Esophagus squamous epithelium (tissue), 5 donors: Measurements from ENCODE around the gene ARFIP1. TPM values are rescaled to one million over a fixed set of nuclear protein-coding genes. Genes with fewer than 3 reads are reported as not detected.
"Not testable (repeated sequence)": the region's sequence is repeated elsewhere in the genome, so short reads cannot be mapped to it uniquely, and the experiment has no call there.

Experiments used
- DNase-seq: peaks from one replicate; lab custom pipeline; 2025; lab: John Stamatoyannopoulos, UW
- H3K27ac ChIP-seq, 4 donors: fragments of 200-600 bp; sonication (generic); one replicate each; pipeline ENCODE4 v1.5.1; 2016 to 2019; ENCODE audit warnings: mild to moderate bottlenecking in 1 of 4
- H3K27me3 ChIP-seq, 4 donors: fragments of 200-600 bp; sonication (generic); 1 replicate in 3 of 4; 2 replicates in 1 of 4; pipeline versions ENCODE4 v1.5.1 to v1.6.0; 2017 to 2021; ENCODE audit warnings: antibody characterized with exemption in 1 of 4
- H3K36me3 ChIP-seq, 3 donors: fragments of 200-600 bp; sonication (generic); one replicate each; pipeline ENCODE4 v1.5.1; 2016 to 2019
- H3K4me1 ChIP-seq, 3 donors: fragments of 200-600 bp; sonication (generic); one replicate each; pipeline ENCODE4 v1.5.1; 2017 to 2019
- H3K4me3 ChIP-seq, 4 donors: fragments of 200-600 bp; sonication (generic); 1 replicate in 3 of 4; 2 replicates in 1 of 4; pipeline ENCODE4 v1.5.1; 2016 to 2019; ENCODE audit warnings: mild to moderate bottlenecking in 2 of 4, moderate library complexity in 1 of 4
- H3K9me3 ChIP-seq, 3 donors: fragments of 200-600 bp; sonication (generic); one replicate each; pipeline ENCODE4 v1.5.1; 2016 to 2019
- CTCF ChIP-seq, 6 experiments: fragments of 450-650 bp in 4 of 6; fragments of 200-600 bp in 2 of 6; sonication (generic) in 2 of 6; IDR thresholded peaks; one replicate each; pipeline ENCODE4 v1.5.1; 2016 to 2019; ENCODE audit warnings: antibody characterized with exemption in 6 of 6, mild to moderate bottlenecking in 4 of 6, moderate library complexity in 4 of 6
- POLR2A ChIP-seq, 4 donors: fragments of 450-650 bp; IDR thresholded peaks; one replicate each; pipeline ENCODE4 v1.6.1; 2017; ENCODE audit warnings: antibody characterized with exemption in 4 of 4, mild to moderate bottlenecking in 4 of 4, moderate library complexity in 3 of 4
- WGBS, 2 donors: methylation state at CpG; one replicate each; pipeline ENCODE4 v1.1.5; 2018; 5-methylcytosine and 5-hydroxymethylcytosine counted together
- intact Hi-C: fragments of 100-400 bp; cut with DNase I; formaldehyde crosslinking; loops from one replicate; pipeline ENCODE4 v1.15.0; 2022
- total RNA-seq, 4 donors: library from RNA; depleted of rRNA; stranded (reverse); fragments of >200 nt; gene quantifications; one replicate each; pipeline ENCODE4 v1.1.0, GENCODE V29; 2016
- donor health status: DM: yes; HTN: yes; CAD: no.

Gene ARFIP1
- total RNA-seq, 4 donors from 2014 or later, result 21.7 to 34.3 (median 28.0) TPM

- no peak overlapping the region for H3K27ac ChIP-seq
- TF ChIP-seq POLR2A (IDR thresholded peaks at IDR 0.05) (no peak), CTCF (IDR thresholded peaks at IDR 0.05) (no peak)
- no peaks in the 10 kb centered on the region for H3K27me3 ChIP-seq
- H3K4me1 ChIP-seq, result no peaks in the 10 kb centered on the region
- no peaks in the 10 kb centered on the region for H3K36me3 ChIP-seq
- no peak for DNase-seq
- H3K4me3 ChIP-seq, result no peak overlapping the region
- intact Hi-C loops, result no loop called here
- no peaks in the 10 kb centered on the region for H3K9me3 ChIP-seq
- 100% methylated on average over 1 of the region's 1 CpG for WGBS, 2 donors
Observed at GRCh38 chr4:152763796-152764195, 16.0 kb upstream of the ARFIP1 start.

GRCh38 chr4:152765069-152765737 lies 14.6 kb upstream of the ARFIP1 start:
- 80 to 93% methylated on average over 1 to 3 of the region's 54 CpGs for WGBS, 2 donors
- DNase-seq, H3K36me3 ChIP-seq, H3K27me3 ChIP-seq, H3K9me3 ChIP-seq, intact Hi-C loops, H3K4me1 ChIP-seq, H3K4me3 ChIP-seq, H3K27ac ChIP-seq: not testable (repeated sequence)

- intact Hi-C loops, result no loop called here
Observed at GRCh38 chr4:152771741-152772533, 7.8 kb upstream of the ARFIP1 start.

GRCh38 chr4:152773339-152773738 lies 6.4 kb upstream of the ARFIP1 start:
- H3K36me3 ChIP-seq, result no peaks in the 10 kb centered on the region
- no peak for DNase-seq
- H3K27ac ChIP-seq, result no peak overlapping the region
- TF ChIP-seq POLR2A (IDR thresholded peaks at IDR 0.05) (no peak), CTCF (IDR thresholded peaks at IDR 0.05) (no peak)
- H3K4me1 ChIP-seq, result no peaks in the 10 kb centered on the region
- H3K27me3 ChIP-seq, result no peaks in the 10 kb centered on the region
- intact Hi-C loops, result no loop called here
- H3K4me3 ChIP-seq, result no peak overlapping the region
- WGBS, 2 donors, result 86 to 90% methylated on average over 2 of the region's 2 CpGs
- H3K9me3 ChIP-seq, result no peaks in the 10 kb centered on the region

More at GRCh38 chr4:152771741-152772533, 7.8 kb upstream of the ARFIP1 start:
- Histone ChIP-seq H3K36me3 (no peaks in the 10 kb centered on the region), H3K27ac (no peak overlapping the region), H3K4me3 (no peak overlapping the region), H3K9me3 (no peaks in the 10 kb centered on the region), H3K4me1 (no peaks in the 10 kb centered on the region), H3K27me3 (no peaks in the 10 kb centered on the region)
- no peak for DNase-seq
- TF ChIP-seq CTCF (IDR thresholded peaks at IDR 0.05) (no peak), POLR2A (IDR thresholded peaks at IDR 0.05) (no peak)
- 53 to 64% methylated on average over 3 of the region's 3 CpGs for WGBS, 2 donors

GRCh38 chr4:152773953-152774352 lies 5.8 kb upstream of the ARFIP1 start:
- no peaks in the 10 kb centered on the region for H3K36me3 ChIP-seq
- peaks cover 0 to 6% (median 0%) of the 10 kb centered on the region in 3 donors for H3K4me1 ChIP-seq
- TF ChIP-seq POLR2A (IDR thresholded peaks at IDR 0.05) (no peak), CTCF (IDR thresholded peaks at IDR 0.05) (no peak)
- DNase-seq, result no peak
- no peak overlapping the region for H3K27ac ChIP-seq
- 44 to 49% methylated on average over 1 of the region's 1 CpG for WGBS, 2 donors
- no peak overlapping the region for H3K4me3 ChIP-seq
- H3K9me3 ChIP-seq, result no peaks in the 10 kb centered on the region
- H3K27me3 ChIP-seq, result no peaks in the 10 kb centered on the region
- intact Hi-C loops, result no loop called here
